Central memory CD8-positive, alpha-beta T cell (primary cell): ENCODE results near the gene RBM47.
A peak's percentile ranks its signal among the peaks of the same experiment; 100 is the strongest.

Experiments used
- ATAC-seq: fragments of 150-1000 bp; cut with Tn5 transposase; replicated peaks from 2 replicates; pipeline ENCODE4 v1.10.0; 2022; ENCODE audit warnings: mild to moderate bottlenecking, moderate FRiP score, moderate number of reproducible peaks; ENCODE audit not compliant: poor library complexity, severe bottlenecking; ENCODE audit errors: extremely low read depth
- DNase-seq, 2 donors: peaks; one replicate each; pipeline ENCODE4 v3.0.0; 2021; ENCODE audit warnings: low spot score in 2 of 2
- H3K27ac Mint-ChIP-seq: one replicate; pipeline ENCODE4 v1.8.0; 2022; ENCODE audit warnings: low read depth, mild to moderate bottlenecking, moderate library complexity, mixed read lengths
- H3K27me3 Mint-ChIP-seq: one replicate; pipeline ENCODE4 v1.8.0; 2022; ENCODE audit warnings: mixed read lengths
- H3K36me3 Mint-ChIP-seq: one replicate; pipeline ENCODE4 v1.8.0; 2022; ENCODE audit warnings: mild to moderate bottlenecking, moderate library complexity, mixed read lengths; ENCODE audit not compliant: insufficient read depth
- H3K4me1 Mint-ChIP-seq: one replicate; pipeline ENCODE4 v1.8.0; 2022; ENCODE audit warnings: mixed read lengths
- H3K4me3 Mint-ChIP-seq: one replicate; pipeline ENCODE4 v1.8.0; 2022; ENCODE audit warnings: mild to moderate bottlenecking, moderate library complexity, mixed read lengths
- H3K9me3 Mint-ChIP-seq: one replicate; pipeline ENCODE4 v1.8.0; 2022; ENCODE audit warnings: mixed read lengths

RBM47 gene

GRCh38 chr4:40480291-40480690 is 149.4 kb downstream of the RBM47 start:
- Mint-ChIP-seq H3K27me3 (peaks cover 44% of the 10 kb centered on the region), H3K9me3 (no peaks in the 10 kb centered on the region), H3K4me1 (no peaks in the 10 kb centered on the region), H3K4me3 (no peak overlapping the region), H3K36me3 (no peaks in the 10 kb centered on the region), H3K27ac (no peak overlapping the region)
- ATAC-seq (no peak), DNase-seq (no peak)

- ATAC-seq = no peak
- H3K36me3 Mint-ChIP-seq = no peaks in the 10 kb centered on the region
- no peaks in the 10 kb centered on the region for H3K4me1 Mint-ChIP-seq
- H3K27me3 Mint-ChIP-seq = peaks cover 35% of the 10 kb centered on the region
- no peak for DNase-seq
- no peak overlapping the region for H3K4me3 Mint-ChIP-seq
- no peaks in the 10 kb centered on the region for H3K9me3 Mint-ChIP-seq
- no peak overlapping the region for H3K27ac Mint-ChIP-seq
These were observed 150.3 kb downstream of the RBM47 start for GRCh38 chr4:40479378-40479777.

GRCh38 chr4:40475609-40476008 is 154.1 kb downstream of the RBM47 start:
- H3K27me3 Mint-ChIP-seq = peaks cover 17% of the 10 kb centered on the region
- no peak for DNase-seq
- no peak for ATAC-seq
- H3K27ac Mint-ChIP-seq = no peak overlapping the region
- H3K4me3 Mint-ChIP-seq = no peak overlapping the region
- no peaks in the 10 kb centered on the region for H3K9me3 Mint-ChIP-seq
- H3K4me1 Mint-ChIP-seq = no peaks in the 10 kb centered on the region
- H3K36me3 Mint-ChIP-seq = no peaks in the 10 kb centered on the region

- Mint-ChIP-seq H3K36me3 (no peaks in the 10 kb centered on the region), H3K4me3 (no peak overlapping the region), H3K4me1 (no peaks in the 10 kb centered on the region), H3K27me3 (peaks cover 11% of the 10 kb centered on the region), H3K9me3 (no peaks in the 10 kb centered on the region), H3K27ac (no peak overlapping the region)
- DNase-seq (no peak), ATAC-seq (no peak)
These were observed 155.9 kb downstream of the RBM47 start for GRCh38 chr4:40473578-40474388.

- no peaks in the 10 kb centered on the region for H3K9me3 Mint-ChIP-seq
These were observed 157.7 kb downstream of the RBM47 start for GRCh38 chr4:40471923-40472322.

GRCh38 chr4:40466789-40467188 is 162.9 kb downstream of the RBM47 start:
- no peak overlapping the region for H3K27ac Mint-ChIP-seq
- H3K9me3 Mint-ChIP-seq = no peaks in the 10 kb centered on the region
- DNase-seq = no peak
- no peaks in the 10 kb centered on the region for H3K4me1 Mint-ChIP-seq
- peaks cover 19% of the 10 kb centered on the region for H3K27me3 Mint-ChIP-seq
- no peak for ATAC-seq
- H3K4me3 Mint-ChIP-seq = no peak overlapping the region
- H3K36me3 Mint-ChIP-seq = no peaks in the 10 kb centered on the region

More at GRCh38 chr4:40471923-40472322, 157.7 kb downstream of the RBM47 start:
- ATAC-seq (no peak), DNase-seq (no peak)
- Mint-ChIP-seq H3K36me3 (no peaks in the 10 kb centered on the region), H3K27ac (no peak overlapping the region), H3K4me1 (no peaks in the 10 kb centered on the region), H3K4me3 (no peak overlapping the region), H3K27me3 (peaks cover 11% of the 10 kb centered on the region)

GRCh38 chr4:40462326-40462725 is 167.3 kb downstream of the RBM47 start:
- H3K9me3 Mint-ChIP-seq = no peaks in the 10 kb centered on the region
- H3K27ac Mint-ChIP-seq = no peak overlapping the region
- peaks cover 19% of the 10 kb centered on the region for H3K27me3 Mint-ChIP-seq
- no peaks in the 10 kb centered on the region for H3K4me1 Mint-ChIP-seq
- H3K36me3 Mint-ChIP-seq = no peaks in the 10 kb centered on the region
- ATAC-seq = peak; percentile 28
- H3K4me3 Mint-ChIP-seq = no peak overlapping the region
- DNase-seq = no peak

GRCh38 chr4:40461879-40462278 is 167.8 kb downstream of the RBM47 start:
- H3K27me3 Mint-ChIP-seq = peaks cover 19% of the 10 kb centered on the region
- no peak overlapping the region for H3K27ac Mint-ChIP-seq

GRCh38 chr4:40461062-40461461 is 168.6 kb downstream of the RBM47 start:
- Mint-ChIP-seq H3K9me3 (no peaks in the 10 kb centered on the region), H3K4me3 (no peak overlapping the region), H3K36me3 (no peaks in the 10 kb centered on the region), H3K27ac (no peak overlapping the region), H3K27me3 (peaks cover 19% of the 10 kb centered on the region), H3K4me1 (no peaks in the 10 kb centered on the region)
- ATAC-seq = no peak
- DNase-seq = no peak

More at GRCh38 chr4:40461879-40462278, 167.8 kb downstream of the RBM47 start:
- H3K4me3 Mint-ChIP-seq = no peak overlapping the region
- H3K9me3 Mint-ChIP-seq = no peaks in the 10 kb centered on the region
- no peak for ATAC-seq
- no peaks in the 10 kb centered on the region for H3K36me3 Mint-ChIP-seq
- no peaks in the 10 kb centered on the region for H3K4me1 Mint-ChIP-seq
- no peak for DNase-seq

GRCh38 chr4:40458683-40459082 is 171.0 kb downstream of the RBM47 start:
- no peak overlapping the region for H3K27ac Mint-ChIP-seq
- no peak overlapping the region for H3K4me3 Mint-ChIP-seq
- peaks cover 18% of the 10 kb centered on the region for H3K27me3 Mint-ChIP-seq
- no peaks in the 10 kb centered on the region for H3K36me3 Mint-ChIP-seq
- no peaks in the 10 kb centered on the region for H3K9me3 Mint-ChIP-seq
- ATAC-seq (no peak), DNase-seq (no peak)
- H3K4me1 Mint-ChIP-seq = no peaks in the 10 kb centered on the region

GRCh38 chr4:40458109-40458508 is 171.6 kb downstream of the RBM47 start:
- Mint-ChIP-seq H3K27ac (no peak overlapping the region), H3K4me3 (no peak overlapping the region), H3K36me3 (no peaks in the 10 kb centered on the region), H3K9me3 (no peaks in the 10 kb centered on the region), H3K4me1 (no peaks in the 10 kb centered on the region), H3K27me3 (peaks cover 13% of the 10 kb centered on the region)
- ATAC-seq (no peak), DNase-seq (no peak)

- DNase-seq (no peak), ATAC-seq (no peak)
- Mint-ChIP-seq H3K27ac (no peak overlapping the region), H3K4me1 (peaks cover 10% of the 10 kb centered on the region), H3K4me3 (no peak overlapping the region), H3K36me3 (no peaks in the 10 kb centered on the region), H3K9me3 (no peaks in the 10 kb centered on the region), H3K27me3 (no peaks in the 10 kb centered on the region)
These were observed 174.2 kb downstream of the RBM47 start for GRCh38 chr4:40455340-40455902.

GRCh38 chr4:40454816-40455215 is 174.8 kb downstream of the RBM47 start:
- Mint-ChIP-seq H3K4me1 (peaks cover 10% of the 10 kb centered on the region), H3K4me3 (no peak overlapping the region), H3K36me3 (no peaks in the 10 kb centered on the region), H3K27ac (no peak overlapping the region), H3K9me3 (no peaks in the 10 kb centered on the region), H3K27me3 (no peaks in the 10 kb centered on the region)
- ATAC-seq (no peak), DNase-seq (no peak)
